Erythroblast (primary cell): ENCODE data around the gene REPIN1.

Experiments
- GATA1 ChIP-seq: IDR thresholded peaks from 2 replicates; pipeline ENCODE4 v1.6.1; 2011; ENCODE audit warnings: low read depth, mild to moderate bottlenecking, control low read depth, low read length, moderate library complexity
- POLR2A ChIP-seq: IDR thresholded peaks from 2 replicates; pipeline ENCODE4 v1.6.1; 2011; ENCODE audit warnings: mild to moderate bottlenecking, low read length

- TF ChIP-seq POLR2A (no peak), GATA1 (no peak)
Measured at GRCh38 chr7:150363370-150363769, 5.3 kb upstream of the REPIN1 start.
